MM.1S (cell line): ENCODE data around the gene C3orf33.

Experiments
- CTCF ChIP-seq: fragments of 300-600 bp; sonication (generic); IDR thresholded peaks from 2 replicates; pipeline ENCODE4 v1.5.1; 2016; ENCODE audit warnings: antibody characterized with exemption, low read length, mixed read lengths
- EZH2 ChIP-seq: fragments of 300-600 bp; sonication (generic); optimal IDR thresholded peaks from 2 replicates; pipeline ENCODE3; 2017; ENCODE audit warnings: low read depth, mild to moderate bottlenecking, antibody characterized with exemption, low read length, mixed read lengths
- EZH2phosphoT487 ChIP-seq: fragments of 300-600 bp; sonication (generic); IDR thresholded peaks from 2 replicates; pipeline ENCODE4 v1.6.1; 2018; ENCODE audit warnings: antibody characterized with exemption, low read length

GRCh38 chr3:155854141-155854940 lies 48.3 kb upstream of the C3orf33 start, which contains the start of gene SLC33A1:
- TF ChIP-seq CTCF = no peak
- TF ChIP-seq EZH2 = no peak
- TF ChIP-seq EZH2phosphoT487 = no peak
